C4-2B (cell line): ENCODE results near the gene SELENOM.
"Not testable (repeated sequence)": the region's sequence is repeated elsewhere in the genome, so short reads cannot be mapped to it uniquely, and the experiment has no call there.

ENCODE experiments used
- ZFX ChIP-seq: fragments of 450-650 bp; IDR thresholded peaks from 2 replicates; pipeline ENCODE4 v1.6.1; 2017
- TF ChIP-seq, protein P1 (sequence below): fragments of 450-650 bp; conservative IDR thresholded peaks from 2 replicates; pipeline ENCODE4 v1.5.1; 2017; ENCODE audit warnings: mild to moderate bottlenecking

GRCh38 chr22:31069691-31070314 lies 37.6 kb downstream of the SELENOM start:
- TF ChIP-seq, protein P1, sequence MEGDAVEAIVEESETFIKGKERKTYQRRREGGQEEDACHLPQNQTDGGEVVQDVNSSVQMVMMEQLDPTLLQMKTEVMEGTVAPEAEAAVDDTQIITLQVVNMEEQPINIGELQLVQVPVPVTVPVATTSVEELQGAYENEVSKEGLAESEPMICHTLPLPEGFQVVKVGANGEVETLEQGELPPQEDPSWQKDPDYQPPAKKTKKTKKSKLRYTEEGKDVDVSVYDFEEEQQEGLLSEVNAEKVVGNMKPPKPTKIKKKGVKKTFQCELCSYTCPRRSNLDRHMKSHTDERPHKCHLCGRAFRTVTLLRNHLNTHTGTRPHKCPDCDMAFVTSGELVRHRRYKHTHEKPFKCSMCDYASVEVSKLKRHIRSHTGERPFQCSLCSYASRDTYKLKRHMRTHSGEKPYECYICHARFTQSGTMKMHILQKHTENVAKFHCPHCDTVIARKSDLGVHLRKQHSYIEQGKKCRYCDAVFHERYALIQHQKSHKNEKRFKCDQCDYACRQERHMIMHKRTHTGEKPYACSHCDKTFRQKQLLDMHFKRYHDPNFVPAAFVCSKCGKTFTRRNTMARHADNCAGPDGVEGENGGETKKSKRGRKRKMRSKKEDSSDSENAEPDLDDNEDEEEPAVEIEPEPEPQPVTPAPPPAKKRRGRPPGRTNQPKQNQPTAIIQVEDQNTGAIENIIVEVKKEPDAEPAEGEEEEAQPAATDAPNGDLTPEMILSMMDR: not testable (repeated sequence)
- not testable (repeated sequence) for TF ChIP-seq ZFX
